ENCODE measurements around the gene EPHB6.

The EPHB6 gene

DNA sequence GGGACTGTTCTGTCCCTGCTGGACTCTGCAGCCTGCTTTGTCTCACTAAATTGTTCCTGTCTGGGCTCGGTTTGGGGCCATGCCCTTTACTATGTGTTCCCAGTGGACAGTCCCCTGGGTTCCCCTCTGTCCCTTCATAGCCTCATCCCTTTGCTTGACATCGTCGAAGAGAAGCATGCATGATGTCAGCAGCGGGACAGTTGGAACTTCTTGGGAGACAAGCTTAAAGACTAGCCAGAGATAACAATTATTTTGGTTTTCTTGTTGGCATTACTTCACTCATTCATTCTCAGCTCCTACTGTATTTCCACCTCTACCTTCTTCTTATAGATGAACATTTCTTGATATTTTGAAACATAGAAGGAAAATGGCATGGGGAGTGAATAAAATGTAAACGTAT lies 2.7 kb downstream of the EPHB6 start:
- no peak for DNase-seq (ENCODE audit: low read depth)
- H3K4me3 ChIP-seq (ENCODE audit: low read length) = no peak overlapping the region
- TF ChIP-seq, protein P1, sequence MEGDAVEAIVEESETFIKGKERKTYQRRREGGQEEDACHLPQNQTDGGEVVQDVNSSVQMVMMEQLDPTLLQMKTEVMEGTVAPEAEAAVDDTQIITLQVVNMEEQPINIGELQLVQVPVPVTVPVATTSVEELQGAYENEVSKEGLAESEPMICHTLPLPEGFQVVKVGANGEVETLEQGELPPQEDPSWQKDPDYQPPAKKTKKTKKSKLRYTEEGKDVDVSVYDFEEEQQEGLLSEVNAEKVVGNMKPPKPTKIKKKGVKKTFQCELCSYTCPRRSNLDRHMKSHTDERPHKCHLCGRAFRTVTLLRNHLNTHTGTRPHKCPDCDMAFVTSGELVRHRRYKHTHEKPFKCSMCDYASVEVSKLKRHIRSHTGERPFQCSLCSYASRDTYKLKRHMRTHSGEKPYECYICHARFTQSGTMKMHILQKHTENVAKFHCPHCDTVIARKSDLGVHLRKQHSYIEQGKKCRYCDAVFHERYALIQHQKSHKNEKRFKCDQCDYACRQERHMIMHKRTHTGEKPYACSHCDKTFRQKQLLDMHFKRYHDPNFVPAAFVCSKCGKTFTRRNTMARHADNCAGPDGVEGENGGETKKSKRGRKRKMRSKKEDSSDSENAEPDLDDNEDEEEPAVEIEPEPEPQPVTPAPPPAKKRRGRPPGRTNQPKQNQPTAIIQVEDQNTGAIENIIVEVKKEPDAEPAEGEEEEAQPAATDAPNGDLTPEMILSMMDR (IDR thresholded peaks at IDR 0.05; ENCODE audit: insufficient read depth, low read depth, low read length, missing control alignments) = no peak

DNA sequence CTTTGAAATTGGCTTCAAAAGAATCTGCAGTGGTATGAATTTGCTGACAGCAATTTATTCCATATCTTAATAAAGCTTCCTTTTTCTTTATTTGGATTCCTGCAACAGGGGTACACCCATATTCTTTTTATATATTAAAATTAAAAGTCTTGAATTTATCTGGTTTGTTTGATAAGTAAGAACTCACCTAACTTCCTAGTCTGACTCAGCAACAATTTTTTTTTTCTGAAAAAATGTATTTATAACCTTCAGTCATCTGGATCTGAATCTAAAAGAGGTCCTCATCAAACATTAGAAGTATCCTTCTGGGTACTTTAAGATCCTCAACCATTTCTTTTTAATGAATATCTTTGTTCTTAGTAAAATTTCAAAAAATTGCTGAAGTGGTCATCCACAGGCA lies 4.5 kb downstream of the EPHB6 start:
- no peak for DNase-seq (ENCODE audit: low read depth)
- H3K4me3 ChIP-seq (ENCODE audit: low read length) = no peak overlapping the region
- TF ChIP-seq, protein P1 (IDR thresholded peaks at IDR 0.05; ENCODE audit: insufficient read depth, low read depth, low read length, missing control alignments) = no peak

DNA sequence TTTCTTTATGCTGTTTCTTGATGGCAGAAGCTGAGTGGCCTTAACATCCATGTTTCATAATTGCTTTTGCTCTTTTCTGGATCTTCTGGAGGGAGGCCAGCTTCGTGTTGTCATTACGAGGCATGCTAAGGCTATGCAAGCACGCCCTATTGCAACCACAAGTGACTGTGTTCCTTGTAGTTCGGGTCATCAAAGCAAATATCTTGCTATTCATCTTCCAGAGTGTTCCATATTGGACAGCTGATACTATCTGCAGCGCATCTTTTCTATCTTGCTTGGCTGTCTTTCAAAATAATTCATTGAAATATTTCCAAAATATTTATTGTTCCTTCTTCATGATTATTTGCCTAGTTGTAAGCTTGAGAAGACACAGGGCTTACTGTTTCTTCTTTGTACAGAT lies 5.0 kb downstream of the EPHB6 start:
- peak; percentile 37 for DNase-seq (ENCODE audit: low read depth)
- H3K4me3 ChIP-seq (ENCODE audit: low read length) = no peak overlapping the region
- TF ChIP-seq, protein P1 (IDR thresholded peaks at IDR 0.05; ENCODE audit: insufficient read depth, low read depth, low read length, missing control alignments) = no peak

DNA sequence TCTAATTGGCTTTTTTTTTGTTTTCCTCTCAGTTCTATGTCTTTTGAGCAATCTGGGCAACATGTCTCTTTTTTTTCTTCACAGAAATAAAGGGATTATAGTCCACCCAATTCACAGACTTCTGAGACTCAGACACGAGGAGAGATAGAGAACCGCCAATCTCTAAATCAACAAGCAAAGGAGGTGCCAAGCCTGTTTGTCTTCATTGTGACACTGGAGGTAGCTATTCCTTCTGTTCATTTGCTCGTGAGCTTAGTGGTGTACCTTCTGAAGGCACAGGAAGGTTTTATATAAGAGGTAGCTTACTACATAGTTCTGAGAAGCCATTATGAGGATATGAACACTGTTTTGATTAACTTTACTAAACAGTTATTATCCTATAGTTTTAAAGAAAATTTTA lies 6.1 kb downstream of the EPHB6 start:
- H3K4me3 ChIP-seq (ENCODE audit: low read length) = no peak overlapping the region
- DNase-seq (ENCODE audit: low read depth) = no peak
- TF ChIP-seq, protein P1 (IDR thresholded peaks at IDR 0.05; ENCODE audit: insufficient read depth, low read depth, low read length, missing control alignments) = no peak

DNA sequence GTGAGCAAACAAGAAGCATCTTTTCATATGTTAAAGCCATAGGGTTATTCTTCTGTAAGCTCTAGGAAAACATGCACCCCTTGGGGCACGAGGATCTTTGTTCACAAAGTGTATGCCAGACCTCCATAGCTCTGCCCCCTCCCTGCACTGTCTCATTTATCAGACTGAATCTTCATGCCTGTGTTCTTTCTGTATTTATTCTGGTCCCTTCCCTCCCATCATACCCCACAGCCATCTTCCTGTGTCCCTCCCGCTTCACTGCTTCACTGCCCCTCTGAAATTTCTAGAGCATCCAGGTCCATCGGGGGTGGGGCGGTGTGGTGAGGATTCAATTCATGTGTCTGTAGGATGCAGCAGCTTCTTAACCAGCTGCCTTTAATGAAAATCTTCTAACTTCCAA lies 7.5 kb downstream of the EPHB6 start:
- no peak for DNase-seq (ENCODE audit: low read depth)
- no peak overlapping the region for H3K4me3 ChIP-seq (ENCODE audit: low read length)
- TF ChIP-seq, protein P1 (IDR thresholded peaks at IDR 0.05; ENCODE audit: insufficient read depth, low read depth, low read length, missing control alignments) = no peak

DNA sequence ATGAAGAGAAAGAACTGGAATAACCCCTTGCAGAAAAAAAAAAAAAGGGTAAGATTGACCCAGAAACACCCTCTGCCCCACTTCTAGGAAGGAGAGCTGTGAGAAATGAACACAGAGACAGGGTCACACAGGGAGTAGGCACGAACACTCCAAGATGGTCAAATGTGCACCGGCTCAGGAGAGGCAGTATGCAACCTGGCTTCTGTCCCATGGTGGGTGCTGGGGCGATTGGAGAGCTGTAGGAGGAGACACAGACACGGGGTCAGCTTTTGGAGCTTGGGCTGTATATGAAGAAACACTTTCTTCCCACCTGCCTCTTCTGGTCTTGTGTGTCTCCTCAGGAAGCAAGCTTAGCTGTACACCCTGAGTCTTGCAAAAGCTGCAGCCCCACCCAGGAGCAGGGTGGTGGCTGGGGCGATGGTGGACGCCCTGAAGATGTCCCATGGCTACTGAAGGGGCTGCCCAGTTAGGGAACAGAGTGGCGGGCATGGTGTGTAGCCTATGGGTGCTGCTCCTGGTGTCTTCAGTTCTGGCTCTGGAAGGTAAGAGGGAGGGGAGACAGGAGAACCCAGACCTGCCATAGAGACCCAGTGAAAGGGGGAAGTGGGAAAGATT lies 8.0 kb downstream of the EPHB6 start:
- no peak overlapping the region for H3K4me3 ChIP-seq (ENCODE audit: low read length)
- TF ChIP-seq, protein P1 (IDR thresholded peaks at IDR 0.05; ENCODE audit: insufficient read depth, low read depth, low read length, missing control alignments) = no peak
- DNase-seq (ENCODE audit: low read depth) = no peak

All from epithelial cell of esophagus (primary cell).